IMR-90 (cell line): Measurements from ENCODE around the gene PDXK. TPM values are rescaled to one million over a fixed set of nuclear protein-coding genes. Genes with fewer than 3 reads are reported as not detected.

Experiments
- ATAC-seq: fragments of 200-7000 bp; cut with Tn5 transposase; 2 replicates; pipeline ENCODE4 v1.9.1; 2020; ENCODE audit warnings: low read depth, mild to moderate bottlenecking, moderate library complexity
- BruUV-seq: library from RNA; stranded (reverse); fragments of 400-500 nt; replicated peaks from 2 replicates; lab custom pipeline; 2021; lab: Mats Ljungman, UMichigan
- CTCF ChIA-PET: fragments of 300-600 bp; formaldehyde crosslinking; extraction: SDS; loops from one replicate; lab custom pipeline; 2021; ENCODE audit warnings: antibody characterized with exemption; lab: Yijun Ruan, JAX
- POLR2A ChIA-PET: fragments of 300-600 bp; sonication (Branson Sonifier 250); formaldehyde crosslinking; loops from one replicate; lab custom pipeline; 2022; ENCODE audit warnings: antibody characterized with exemption; ENCODE audit not compliant: unreplicated experiment; lab: Charles Lee
- DNase-seq: peaks from one replicate; pipeline ENCODE4 v3.0.0; 2013
- H2AFZ ChIP-seq: replicated peaks from 2 replicates; pipeline ENCODE3; 2013; ENCODE audit warnings: low read length, mild to moderate bottlenecking; ENCODE audit not compliant: poor library complexity
- H2AK5ac ChIP-seq: 2 replicates; pipeline ENCODE4 v1.6.1; 2013; ENCODE audit warnings: low read depth, low read length, inconsistent platforms
- H2AK9ac ChIP-seq: replicated peaks from 2 replicates; pipeline ENCODE3; 2013; ENCODE audit warnings: mild to moderate bottlenecking, low read depth, low read length, moderate library complexity; ENCODE audit not compliant: poor library complexity
- H2BK120ac ChIP-seq: 2 replicates; pipeline ENCODE4 v1.6.1; 2013; ENCODE audit warnings: low read depth, low read length, inconsistent platforms
- H2BK15ac ChIP-seq: 3 replicates; pipeline ENCODE4 v1.6.1; 2013; ENCODE audit warnings: low read depth, low read length, inconsistent platforms
- H2BK20ac ChIP-seq: 2 replicates; pipeline ENCODE4 v1.6.1; 2013; ENCODE audit warnings: low read depth, mild to moderate bottlenecking, inconsistent platforms, low read length, moderate library complexity
- H2BK5ac ChIP-seq: 2 replicates; pipeline ENCODE4 v1.6.1; 2013; ENCODE audit warnings: mild to moderate bottlenecking, low read depth, low read length, inconsistent platforms; ENCODE audit not compliant: poor library complexity, severe bottlenecking
- H3K14ac ChIP-seq: replicated peaks from 2 replicates; pipeline ENCODE4 v1.6.1; 2013; ENCODE audit warnings: low read depth, low read length, inconsistent platforms
- H3K18ac ChIP-seq: 2 replicates; pipeline ENCODE4 v1.6.1; 2013; ENCODE audit warnings: low read depth, low read length, control low read depth
- H3K23ac ChIP-seq: 2 replicates; pipeline ENCODE4 v1.6.1; 2013; ENCODE audit warnings: low read depth, low read length, inconsistent platforms
- H3K27ac ChIP-seq: 2 replicates; pipeline ENCODE4 v1.5.1; 2013; ENCODE audit warnings: mild to moderate bottlenecking, control low read depth, low read length; ENCODE audit not compliant: insufficient read depth
- H3K27me3 ChIP-seq: 2 replicates; pipeline ENCODE4 v1.6.1; 2013; ENCODE audit warnings: low read length; ENCODE audit not compliant: control insufficient read depth, insufficient read depth
- H3K36me3 ChIP-seq: 2 replicates; pipeline ENCODE4 v1.6.1; 2013; ENCODE audit warnings: low read length, mixed read lengths; ENCODE audit not compliant: control insufficient read depth, insufficient read depth
- H3K4ac ChIP-seq: 2 replicates; pipeline ENCODE4 v1.6.1; 2013; ENCODE audit warnings: low read depth, low read length, inconsistent platforms
- H3K4me1 ChIP-seq: 2 replicates; pipeline ENCODE4 v1.6.1; 2013; ENCODE audit warnings: low read length, mixed read lengths; ENCODE audit not compliant: control insufficient read depth, insufficient read depth
- H3K4me2 ChIP-seq: 2 replicates; pipeline ENCODE4 v1.6.1; 2013; ENCODE audit warnings: low read depth, mild to moderate bottlenecking, control low read depth, low read length, moderate library complexity
- H3K4me3 ChIP-seq: 2 replicates; pipeline ENCODE4 v1.5.1; 2013; ENCODE audit warnings: low read depth, mild to moderate bottlenecking, control low read depth, low read length, moderate library complexity; ENCODE audit not compliant: insufficient read depth
- H3K56ac ChIP-seq: 2 replicates; pipeline ENCODE4 v1.6.1; 2013; ENCODE audit warnings: low read length, inconsistent platforms; ENCODE audit not compliant: insufficient read depth; ENCODE audit errors: extremely low read depth
- H3K79me1 ChIP-seq, 2 experiments: 2 replicates each; pipeline ENCODE4 v1.6.1; 2013; ENCODE audit warnings: low read length in 2 of 2, inconsistent platforms in 1 of 2, low read depth in 1 of 2
- H3K9ac ChIP-seq: 2 replicates; pipeline ENCODE4 v1.6.1; 2013; ENCODE audit warnings: low read depth, low read length, control low read depth
- H3K9me1 ChIP-seq: 2 replicates; pipeline ENCODE4 v1.6.1; 2013; ENCODE audit warnings: low read length, inconsistent platforms; ENCODE audit not compliant: insufficient read depth
- H3K9me3 ChIP-seq: 2 replicates; pipeline ENCODE4 v1.6.1; 2013; ENCODE audit warnings: low read length; ENCODE audit not compliant: control insufficient read depth, insufficient read depth
- H4K20me1 ChIP-seq: 2 replicates; pipeline ENCODE4 v1.6.1; 2013; ENCODE audit warnings: low read length, inconsistent platforms; ENCODE audit not compliant: insufficient read depth
- H4K5ac ChIP-seq: 2 replicates; pipeline ENCODE4 v1.6.1; 2013; ENCODE audit warnings: mild to moderate bottlenecking, low read depth, low read length, control low read depth
- H4K8ac ChIP-seq, 2 experiments: 2 replicates each; pipeline ENCODE4 v1.6.1; 2013; ENCODE audit warnings: low read depth in 2 of 2, low read length in 2 of 2, control low read depth in 1 of 2, inconsistent platforms in 1 of 2
- H4K91ac ChIP-seq: 2 replicates; pipeline ENCODE4 v1.6.1; 2013; ENCODE audit warnings: low read depth, low read length, inconsistent platforms; ENCODE audit not compliant: insufficient read depth
- CEBPB ChIP-seq: IDR thresholded peaks from 2 replicates; pipeline ENCODE4 v1.6.1; 2012; ENCODE audit warnings: low read depth, low read length, improper control_type of control experiment
- CHD1 ChIP-seq: IDR thresholded peaks from 2 replicates; pipeline ENCODE4 v1.6.1; 2012; ENCODE audit warnings: low read depth, low read length, improper control_type of control experiment
- CTCF ChIP-seq: conservative IDR thresholded peaks from 2 replicates; pipeline ENCODE4 v1.5.1; 2012; ENCODE audit warnings: mild to moderate bottlenecking, low read depth, low read length, improper control_type of control experiment
- FOS ChIP-seq: fragments of 150-350 bp; IDR thresholded peaks from 2 replicates; pipeline ENCODE4 v1.6.1; 2016; ENCODE audit warnings: low read depth, low read length
- MAZ ChIP-seq: IDR thresholded peaks from 2 replicates; pipeline ENCODE4 v1.6.1; 2012; ENCODE audit warnings: low read depth, mild to moderate bottlenecking, low read length, improper control_type of control experiment, moderate library complexity, borderline replicate concordance
- MXI1 ChIP-seq: IDR thresholded peaks from 2 replicates; pipeline ENCODE4 v1.6.1; 2012; ENCODE audit warnings: low read depth, mild to moderate bottlenecking, low read length, moderate library complexity, borderline replicate concordance
- NFE2L2 ChIP-seq: fragments of 150-350 bp; IDR thresholded peaks from 2 replicates; pipeline ENCODE4 v1.6.1; 2016; ENCODE audit warnings: low read depth, mild to moderate bottlenecking, low read length
- POLR2A ChIP-seq: IDR thresholded peaks from 2 replicates; pipeline ENCODE4 v1.6.1; 2012; ENCODE audit warnings: mild to moderate bottlenecking, low read depth, low read length
- RAD21 ChIP-seq: IDR thresholded peaks from 2 replicates; pipeline ENCODE4 v1.6.1; 2012; ENCODE audit warnings: low read length, improper control_type of control experiment
- RCOR1 ChIP-seq: IDR thresholded peaks from 2 replicates; pipeline ENCODE4 v1.6.1; 2012; ENCODE audit warnings: mild to moderate bottlenecking, low read length, improper control_type of control experiment; ENCODE audit not compliant: insufficient replicate concordance
- SMC3 ChIP-seq: fragments of 150-350 bp; IDR thresholded peaks from 2 replicates; pipeline ENCODE4 v1.6.1; 2016; ENCODE audit warnings: low read depth, mild to moderate bottlenecking, antibody characterized with exemption, low read length, moderate library complexity
- USF2 ChIP-seq: fragments of 150-350 bp; IDR thresholded peaks from 2 replicates; pipeline ENCODE4 v1.6.1; 2017; ENCODE audit warnings: mild to moderate bottlenecking, antibody characterized with exemption, low read length, low read depth
- WGBS, 2 experiments: methylation state at CpG; one replicate each; pipeline versions ENCODE4 v1.1.5 to v1.1.7; 2013; ENCODE audit warnings: missing lambda C conversion rate in 2 of 2; ENCODE audit not compliant: insufficient read length in 1 of 2; ENCODE audit errors: extremely low coverage in 2 of 2; 5-methylcytosine and 5-hydroxymethylcytosine counted together
- dilution Hi-C: fragments of 300-500 bp; cut with HindIII; formaldehyde crosslinking; loops from one replicate; pipeline ENCODE4 v1.14.3; 2018; ENCODE audit warnings: low sequenced_read_pairs; ENCODE audit not compliant: unreplicated experiment
- in situ Hi-C: fragments of 300-500 bp; cut with MboI; formaldehyde crosslinking; loops from 3 replicates; pipeline ENCODE4 v1.14.3; 2019; ENCODE audit warnings: low sequenced_read_pairs, inconsistent platforms, mixed read lengths
- intact Hi-C: fragments of 100-400 bp; cut with micrococcal nuclease; formaldehyde crosslinking; loops from 2 replicates; pipeline ENCODE4 v1.10.0; 2022
- polyA plus RNA-seq, 3 experiments: library from polyadenylated mRNA; depleted of rRNA; stranded (reverse); fragments of >200 nt; gene quantifications; 2 replicates each; pipeline ENCODE4 v1.2.3, GENCODE V29; 2012; ENCODE audit warnings: low replicate concordance in 1 of 3
- total RNA-seq: library from RNA; depleted of rRNA; stranded (reverse); fragments of >200 nt; gene quantifications from 2 replicates; pipeline ENCODE4 v1.2.3, GENCODE V29; 2012
- TF ChIP-seq, protein P1 (sequence below): fragments of 150-350 bp; IDR thresholded peaks from 2 replicates; pipeline ENCODE4 v1.6.1; 2016; ENCODE audit warnings: low read depth, mild to moderate bottlenecking, low read length, moderate library complexity, borderline replicate concordance

The PDXK gene
- total and polyA plus RNA-seq, 2 of the 4 experiments (the other 2 are of a cell fraction) = 155 to 312 TPM

DNA sequence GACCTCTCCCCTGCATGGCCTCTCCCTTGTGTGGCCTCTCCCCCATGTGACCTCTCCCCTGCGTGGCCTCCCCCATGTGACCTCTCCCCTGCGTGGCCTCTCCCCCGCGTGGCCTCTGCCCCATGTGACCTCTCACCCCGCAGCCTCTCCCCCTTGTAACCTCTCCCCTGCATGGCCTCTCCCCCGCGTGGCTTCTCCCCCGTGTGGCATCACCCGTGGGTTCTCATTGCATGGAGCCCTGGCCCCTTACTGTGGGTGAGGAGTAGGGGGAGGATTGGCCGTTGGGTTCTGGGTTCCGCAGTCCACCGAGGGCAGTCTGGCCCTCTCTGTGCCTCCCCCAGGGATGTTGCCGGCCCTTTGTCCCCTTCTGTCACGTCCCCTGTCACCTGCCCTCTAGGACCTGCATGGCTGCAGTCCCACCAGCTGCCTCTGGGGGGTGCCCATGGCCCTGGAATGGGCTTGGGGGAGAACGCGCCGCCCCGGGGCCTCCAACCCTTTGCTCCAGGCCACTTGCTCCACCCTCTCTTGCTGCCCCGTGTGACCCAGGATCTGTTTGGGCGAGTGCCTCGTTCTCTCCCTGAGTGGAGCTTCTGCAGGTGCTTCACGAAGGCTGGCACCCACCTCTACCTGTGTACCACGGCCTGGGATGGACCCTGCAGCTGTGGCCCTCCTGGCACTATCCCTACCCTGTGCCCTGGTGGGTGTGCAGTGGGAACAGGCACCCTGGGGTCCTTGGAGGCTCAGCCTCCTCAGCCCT lies 91.8 kb downstream of the PDXK start:
- BruUV-seq = no TSS peak
- Histone ChIP-seq H2AFZ (peak overlapping the region; percentile 61), H4K8ac (peak overlapping the region in 1 of 2 experiments; percentile 32; a peak in 1 of 4 replicates), H2BK120ac (no peak overlapping the region), H3K14ac (no peak overlapping the region), H3K79me1 (no peaks in the 10 kb centered on the region), H2BK15ac (no peak overlapping the region), H2AK5ac (peak overlapping the region; percentile 52; the same call in 1 of the 2 replicates), H3K9me3 (no peaks in the 10 kb centered on the region), H2AK9ac (peak overlapping the region; percentile 77), H3K27me3 (no peaks in the 10 kb centered on the region; the same call in 1 of the 2 replicates), H3K23ac (no peak overlapping the region), H4K91ac (no peak overlapping the region), H3K9ac (no peak overlapping the region), H3K4ac (no peak overlapping the region), H3K4me2 (peak overlapping the region; percentile 13; the same call in 1 of the 2 replicates), H4K5ac (no peak overlapping the region), H3K27ac (no peak overlapping the region), H3K56ac (no peak overlapping the region), H3K4me1 (peaks cover 2% of the 10 kb centered on the region; the same call in 1 of the 2 replicates), H3K4me3 (no peak overlapping the region), H2BK20ac (no peak overlapping the region), H3K18ac (no peak overlapping the region), H2BK5ac (no peak overlapping the region), H3K9me1 (no peaks in the 10 kb centered on the region), H3K36me3 (peaks cover 4% of the 10 kb centered on the region), H4K20me1 (peaks cover 7% of the 10 kb centered on the region)
- ChIA-PET CTCF (interaction anchor here (0.6 to 1.5 kb wide), 2 partner anchors 165 to 189 kb away, joined by 3 to 4 read pairs; no protein-coding TSS in a partner anchor), POLR2A (no interaction called here)
- 39% methylated on average over 3 of the region's 23 CpGs; no CpG with 5 or more reads in 1 of the 2 experiments for WGBS, 2 experiments
- ATAC-seq (peak; percentile 96), DNase-seq (peak; percentile 44)
- TF ChIP-seq CTCF (peak; percentile 88), NFE2L2 (no peak), MAZ (peak; percentile 11; the same call in 1 of the 2 replicates), FOS (no peak), POLR2A (no peak; the same call in 1 of the 2 replicates), USF2 (no peak), CHD1 (no peak), SMC3 (peak; percentile 81), RCOR1 (no peak), CEBPB (no peak), RAD21 (peak; percentile 94), MXI1 (no peak)
- TF ChIP-seq, protein P1, sequence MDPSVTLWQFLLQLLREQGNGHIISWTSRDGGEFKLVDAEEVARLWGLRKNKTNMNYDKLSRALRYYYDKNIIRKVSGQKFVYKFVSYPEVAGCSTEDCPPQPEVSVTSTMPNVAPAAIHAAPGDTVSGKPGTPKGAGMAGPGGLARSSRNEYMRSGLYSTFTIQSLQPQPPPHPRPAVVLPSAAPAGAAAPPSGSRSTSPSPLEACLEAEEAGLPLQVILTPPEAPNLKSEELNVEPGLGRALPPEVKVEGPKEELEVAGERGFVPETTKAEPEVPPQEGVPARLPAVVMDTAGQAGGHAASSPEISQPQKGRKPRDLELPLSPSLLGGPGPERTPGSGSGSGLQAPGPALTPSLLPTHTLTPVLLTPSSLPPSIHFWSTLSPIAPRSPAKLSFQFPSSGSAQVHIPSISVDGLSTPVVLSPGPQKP = no peak
- intact Hi-C loops (loop anchor here (1.0 kb wide), 1 partner anchor 166 kb away; no protein-coding TSS in a partner anchor), in situ Hi-C loops (no loop called here), dilution Hi-C loops (no loop called here)
